GM18517 (cell line): ENCODE measurements around the gene MS4A6E.
"Not testable (repeated sequence)": the region's sequence is repeated elsewhere in the genome, so short reads cannot be mapped to it uniquely, and the experiment has no call there.

Source experiments
- ATAC-seq: cut with Tn5 transposase; IDR thresholded peaks from one replicate; pipeline ENCODE4 v1.9.1; 2021; ENCODE audit warnings: mild to moderate bottlenecking, moderate library complexity; ENCODE audit not compliant: unreplicated experiment

MS4A6E gene

DNA sequence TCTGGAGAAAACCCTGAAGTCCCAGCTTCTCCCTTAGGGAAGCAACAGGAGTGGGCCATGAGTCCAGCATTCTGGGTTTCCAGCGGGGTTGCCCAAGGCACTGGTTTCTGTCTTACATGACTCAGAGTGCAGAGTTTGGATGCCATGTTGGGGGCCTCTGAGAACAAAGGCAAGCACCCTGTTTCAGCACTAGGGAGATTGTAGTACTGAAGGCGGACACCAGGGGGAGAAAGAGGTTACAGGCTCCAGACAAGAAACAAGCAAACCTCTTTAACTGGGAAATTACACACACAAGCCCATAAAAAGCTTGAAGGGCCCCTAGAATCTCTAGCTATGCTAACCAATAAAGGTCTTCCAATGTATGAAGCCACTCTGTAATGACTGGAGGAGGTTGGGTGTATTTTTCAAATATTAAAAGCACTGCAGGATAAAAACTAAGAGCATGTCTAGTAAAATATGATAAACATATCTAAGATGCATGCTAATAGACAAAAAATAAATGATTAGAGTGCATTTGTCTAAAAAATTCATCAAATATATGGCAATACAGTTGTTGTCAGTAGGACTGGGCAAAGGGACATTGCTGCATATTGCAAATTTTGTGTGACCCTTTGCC, 7.1 kb downstream of the MS4A6E start:
- no peak for ATAC-seq

GRCh38 chr11:60336767-60337391, 9.8 kb downstream of the MS4A6E start:
- ATAC-seq = no peak

DNA sequence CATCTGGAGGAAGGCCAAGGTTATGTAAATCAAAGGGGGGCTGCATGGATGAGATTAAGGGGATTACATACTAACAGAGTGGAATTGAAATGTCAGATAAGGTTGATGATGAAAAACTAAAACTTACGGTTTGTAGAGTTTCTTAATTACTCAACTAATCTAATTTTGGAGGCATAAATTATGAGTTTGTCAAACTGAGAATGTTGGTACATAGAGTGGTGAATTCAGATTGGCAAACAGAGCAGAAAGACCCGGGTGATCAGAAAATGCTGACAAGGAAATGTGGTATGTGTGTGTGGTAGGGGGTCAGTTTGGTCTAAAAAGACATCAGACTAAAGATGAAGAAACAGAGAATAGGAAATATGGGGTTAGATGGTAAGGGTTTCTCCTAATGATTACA, 11.0 kb downstream of the MS4A6E start:
- no peak for ATAC-seq

- no peak for ATAC-seq
Observed at GRCh38 chr11:60339356-60339755, 12.3 kb downstream of the MS4A6E start.

DNA sequence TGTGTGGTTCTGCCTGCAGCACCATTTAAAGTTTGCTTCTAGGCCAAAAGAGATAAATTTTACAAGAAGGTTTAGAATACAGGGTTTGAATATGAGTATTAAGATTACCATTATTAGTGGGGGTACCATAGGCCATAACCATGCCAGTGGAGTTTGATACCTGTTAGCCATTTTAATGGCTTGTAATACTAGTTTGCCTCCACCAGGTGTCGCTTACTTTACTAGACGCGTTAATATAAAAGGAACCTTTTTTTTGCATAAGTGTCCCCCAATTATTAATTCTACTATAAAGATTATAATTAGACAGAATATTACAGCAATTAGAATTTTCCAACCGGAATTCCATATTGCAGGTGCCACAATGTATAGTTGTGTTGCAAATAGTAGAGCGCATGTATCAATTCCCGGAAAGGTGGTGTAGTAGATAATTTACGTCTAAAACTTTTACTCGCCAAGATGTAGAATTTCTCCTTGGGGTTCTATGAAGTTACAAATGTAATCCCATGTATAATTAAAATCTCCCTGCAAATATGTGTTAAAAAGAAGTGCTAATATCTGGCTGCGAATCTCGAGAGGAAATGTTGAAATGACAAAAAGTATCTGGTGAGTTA, 16.1 kb downstream of the MS4A6E start:
- no peak for ATAC-seq

DNA sequence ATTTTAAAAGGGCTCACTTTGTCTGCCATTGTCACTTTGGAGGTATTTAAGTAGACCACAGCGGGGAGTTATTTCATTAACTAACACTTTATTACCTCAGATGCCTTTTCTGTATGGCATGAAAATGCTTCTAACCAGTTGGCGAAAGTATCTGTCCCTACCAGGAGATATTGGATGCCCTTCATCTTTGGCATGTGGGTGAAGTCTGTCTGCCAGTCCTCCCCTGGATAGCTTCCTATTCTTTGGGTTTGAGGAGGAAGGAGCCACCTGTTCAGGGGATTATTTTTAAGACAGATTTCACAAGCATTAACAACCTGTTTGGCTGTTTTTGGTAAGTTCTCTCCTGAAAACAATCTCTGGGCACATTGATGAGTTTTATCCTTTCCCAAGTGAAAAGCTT, 17.1 kb downstream of the MS4A6E start:
- ATAC-seq = no peak

- no peak for ATAC-seq
Observed at GRCh38 chr11:60345489-60345888, 18.4 kb downstream of the MS4A6E start.

GRCh38 chr11:60347084-60347797, 20.2 kb downstream of the MS4A6E start:
- no peak for ATAC-seq

DNA sequence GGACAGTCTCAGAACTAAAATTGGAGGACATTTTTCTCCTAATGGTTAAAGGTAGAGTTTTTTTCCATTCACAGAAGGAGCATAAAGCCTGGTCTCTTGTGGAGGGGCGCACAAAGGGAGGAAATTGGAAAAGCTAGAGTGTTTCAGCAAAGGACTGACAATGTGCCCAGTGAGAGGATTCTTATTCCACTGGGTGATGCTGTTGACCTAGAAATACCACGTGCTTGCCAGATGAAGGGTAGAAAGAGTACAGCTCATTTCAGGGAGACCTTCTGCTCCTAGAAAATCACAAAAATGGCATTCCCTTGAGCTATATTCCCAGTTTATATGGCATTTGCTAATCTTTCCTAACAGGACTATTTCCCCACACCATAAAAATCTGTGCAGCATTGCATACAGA, 21.1 kb downstream of the MS4A6E start:
- no peak for ATAC-seq

DNA sequence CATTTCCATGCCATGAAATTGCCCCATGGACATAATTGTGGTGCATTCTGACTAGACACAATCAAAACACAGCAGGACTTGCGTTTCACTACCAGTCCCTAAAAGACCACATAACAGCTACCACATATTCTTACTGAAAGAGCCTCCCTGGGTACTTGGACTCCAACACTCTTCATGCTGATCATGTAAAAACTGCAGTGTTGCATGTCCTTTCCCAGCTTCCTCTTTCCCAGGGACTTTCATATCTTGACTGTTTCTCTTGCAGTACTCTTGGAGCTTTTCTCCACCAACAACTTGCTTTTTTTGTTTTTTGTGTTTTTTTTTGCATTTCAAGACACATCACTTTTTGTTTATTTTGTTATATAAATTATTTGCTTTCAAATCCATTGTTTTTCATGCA, 22.9 kb downstream of the MS4A6E start:
- no peak for ATAC-seq

- no peak for ATAC-seq
Observed at GRCh38 chr11:60357771-60358170, 30.7 kb downstream of the MS4A6E start.

DNA sequence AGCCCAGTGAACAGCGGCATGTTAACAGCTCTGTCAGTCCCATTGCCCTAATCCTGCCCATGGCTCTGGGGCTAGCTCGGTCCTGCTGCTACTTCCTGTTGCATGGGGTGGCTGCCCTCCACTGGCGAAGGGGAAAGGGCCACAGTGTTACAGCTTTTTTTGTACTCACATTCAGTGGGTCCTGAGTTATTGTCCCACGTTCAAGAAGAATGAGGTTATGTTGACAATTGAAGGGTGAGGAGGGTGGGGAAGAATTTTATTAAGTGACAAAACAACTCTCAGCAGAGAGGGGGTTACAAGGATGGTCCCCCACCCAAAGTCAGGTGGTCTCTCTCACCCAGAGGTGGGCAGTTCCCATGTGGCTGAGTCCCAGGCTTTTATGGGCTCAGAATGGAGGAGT, 33.6 kb downstream of the MS4A6E start:
- ATAC-seq = no peak

- no peak for ATAC-seq
Observed at GRCh38 chr11:60362241-60362640, 35.2 kb downstream of the MS4A6E start.

DNA sequence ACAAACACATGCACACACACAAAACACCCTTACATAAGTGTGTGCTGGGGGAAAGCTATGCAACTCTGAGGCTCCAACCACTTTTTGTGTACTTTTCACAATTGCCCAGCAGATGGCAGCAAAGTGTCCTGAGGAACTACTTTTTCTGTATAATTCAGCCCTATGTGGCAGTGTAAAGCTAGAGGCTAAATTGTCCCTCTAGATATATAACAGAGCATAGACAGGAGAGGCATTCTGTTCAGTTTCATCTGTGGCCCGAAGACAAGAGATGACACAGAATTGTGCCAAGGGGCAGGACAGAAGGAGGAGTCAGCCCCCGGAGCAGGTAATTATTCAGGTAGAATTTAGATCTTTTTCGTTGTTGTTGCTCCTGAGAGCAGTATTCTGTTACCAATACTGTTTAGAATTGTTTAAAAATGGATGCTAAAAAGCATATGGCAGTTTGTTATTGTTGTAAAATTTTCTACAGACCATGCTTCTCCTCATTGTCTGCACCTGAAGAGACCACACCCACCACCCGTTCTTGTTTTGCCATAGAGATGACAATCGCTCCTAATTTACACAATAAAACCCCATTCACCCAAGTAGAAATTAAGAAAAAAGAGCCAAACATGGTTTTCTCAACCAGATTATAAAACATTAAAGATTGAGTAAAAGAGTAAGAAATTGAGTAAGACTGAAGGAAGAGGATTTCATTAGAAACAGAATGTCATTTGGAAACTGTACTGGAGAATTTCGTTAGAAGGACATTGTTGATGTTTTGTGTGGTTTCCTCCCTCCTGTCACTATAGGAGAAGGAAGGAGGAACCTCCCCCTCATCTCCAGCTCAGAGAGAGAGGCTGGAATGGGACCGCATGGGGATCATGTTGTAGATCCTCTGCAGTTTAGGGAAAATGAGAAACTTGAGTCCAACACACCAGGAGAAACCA, 36.8 kb downstream of the MS4A6E start:
- ATAC-seq = peak; percentile 55

DNA sequence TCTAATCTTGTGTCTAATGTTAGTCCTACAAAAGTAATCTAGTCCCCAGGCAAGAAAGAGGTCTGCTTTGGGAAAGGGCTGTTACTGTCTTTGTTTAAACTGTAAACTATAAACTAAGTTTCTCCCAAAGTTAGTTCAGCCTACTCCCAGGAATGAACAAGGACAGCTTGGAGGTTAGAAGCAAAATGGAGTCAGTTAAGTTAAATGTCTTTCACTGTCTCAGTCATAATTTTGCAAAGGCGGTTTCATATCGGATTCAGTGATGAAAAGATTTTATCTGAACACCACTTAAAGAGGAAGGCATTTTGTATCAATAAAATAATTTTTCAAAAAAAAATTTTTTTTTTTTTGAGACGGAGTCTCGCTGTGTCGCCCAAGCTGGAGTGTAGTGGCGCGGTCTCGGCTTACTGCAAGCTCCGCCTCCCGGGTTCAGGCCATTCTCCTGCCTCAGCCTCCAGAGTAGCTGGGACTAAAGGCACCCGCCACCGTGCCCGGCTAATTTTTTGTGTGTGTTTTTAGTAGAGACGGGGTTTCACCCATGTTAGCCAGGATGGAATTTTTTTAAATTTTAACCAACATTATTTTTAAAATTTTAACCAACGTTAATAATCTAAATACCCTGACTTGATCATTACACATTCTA, 39.3 kb downstream of the MS4A6E start:
- ATAC-seq = not testable (repeated sequence)

- peak; percentile 91 for ATAC-seq
Observed at GRCh38 chr11:60367009-60367408, 40.0 kb downstream of the MS4A6E start.

DNA sequence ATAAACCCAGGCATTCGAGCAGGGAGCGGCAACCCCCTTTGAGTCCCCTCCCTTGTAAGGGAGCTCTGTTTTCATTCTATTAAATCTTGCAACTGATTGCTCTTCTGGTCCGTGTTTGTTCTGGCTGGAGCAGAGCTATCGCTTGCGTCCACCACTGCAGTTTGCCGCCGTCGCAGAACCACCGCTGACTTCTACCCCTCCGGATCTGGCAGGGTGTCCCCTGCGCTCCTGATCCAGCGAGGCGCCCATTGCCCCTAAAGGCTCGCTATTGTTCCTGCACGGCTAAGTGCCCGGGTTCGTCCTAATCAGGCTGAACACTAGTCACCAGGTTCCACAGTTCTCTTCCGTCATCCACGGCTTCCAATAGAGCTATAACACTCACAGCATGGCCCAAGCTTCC, 40.8 kb downstream of the MS4A6E start:
- no peak for ATAC-seq

- no peak for ATAC-seq
Observed at GRCh38 chr11:60370252-60370810, 43.3 kb downstream of the MS4A6E start.

GRCh38 chr11:60370811-60371298, 43.8 kb downstream of the MS4A6E start:
- no peak for ATAC-seq

DNA sequence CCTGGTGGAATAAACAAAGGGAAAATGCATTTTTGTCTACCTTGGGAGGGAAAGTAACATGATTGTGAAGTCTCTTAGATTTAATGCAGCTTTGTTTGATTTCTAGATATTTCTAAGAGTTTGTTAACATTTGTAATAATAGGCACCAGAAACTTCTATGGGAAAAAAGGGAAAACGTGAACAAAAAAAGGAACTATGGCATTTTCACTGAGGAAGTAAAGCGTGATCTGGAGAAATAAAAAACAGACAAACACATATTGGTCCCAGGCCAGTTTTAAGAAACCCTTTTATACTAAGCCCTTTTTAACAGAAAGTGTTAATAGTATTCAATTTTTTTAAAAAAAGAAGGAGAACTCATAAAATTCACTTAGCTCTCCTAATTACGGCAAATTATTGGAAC, 44.3 kb downstream of the MS4A6E start:
- ATAC-seq = no peak
